HG03469 (cell line): ENCODE measurements around the gene PRKAR2B.
"Not testable (repeated sequence)": the region's sequence is repeated elsewhere in the genome, so short reads cannot be mapped to it uniquely, and the experiment has no call there.

ENCODE experiments used
- ATAC-seq: cut with Tn5 transposase; IDR thresholded peaks from one replicate; pipeline ENCODE4 v1.9.1; 2021; ENCODE audit warnings: mild to moderate bottlenecking, moderate library complexity, moderate number of reproducible peaks; ENCODE audit not compliant: unreplicated experiment

The PRKAR2B gene

DNA sequence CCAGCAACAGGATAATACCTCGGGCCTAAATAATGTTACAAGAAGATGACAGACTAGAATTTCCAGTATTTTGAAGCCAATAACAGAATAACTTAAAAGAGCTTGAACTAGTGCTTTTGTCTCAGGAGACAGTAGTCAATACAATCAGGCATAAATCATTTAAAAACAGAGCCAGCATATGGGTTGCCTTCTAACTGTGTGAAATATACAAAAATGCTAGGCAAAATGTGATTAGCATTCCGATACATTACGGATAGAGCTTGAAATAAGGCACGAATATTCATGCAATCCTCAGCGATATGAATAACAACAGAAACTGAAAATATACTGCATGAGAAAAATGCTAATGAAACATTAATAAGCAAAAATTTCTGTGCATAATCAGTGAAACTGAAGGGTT is 18.3 kb upstream of the PRKAR2B start:
- ATAC-seq = no peak

DNA sequence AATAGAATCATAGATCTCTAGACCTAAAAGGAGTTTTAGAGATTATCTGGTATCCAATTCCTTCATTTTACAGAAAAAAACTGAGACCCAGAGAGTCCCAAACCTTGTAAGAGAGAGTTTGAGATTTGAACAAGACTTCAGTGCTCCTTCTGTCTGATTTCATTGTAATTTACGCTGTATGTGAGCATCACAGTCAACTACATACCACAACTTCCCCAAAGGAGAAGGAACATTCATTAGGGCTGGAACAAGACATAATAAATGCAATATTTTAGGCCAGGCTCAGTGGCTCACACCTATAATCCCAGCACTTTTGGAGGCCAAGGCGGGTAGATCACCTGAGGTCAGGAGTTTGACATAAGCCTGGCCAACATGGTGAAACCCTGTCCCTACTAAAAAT is 17.3 kb upstream of the PRKAR2B start:
- no peak for ATAC-seq

DNA sequence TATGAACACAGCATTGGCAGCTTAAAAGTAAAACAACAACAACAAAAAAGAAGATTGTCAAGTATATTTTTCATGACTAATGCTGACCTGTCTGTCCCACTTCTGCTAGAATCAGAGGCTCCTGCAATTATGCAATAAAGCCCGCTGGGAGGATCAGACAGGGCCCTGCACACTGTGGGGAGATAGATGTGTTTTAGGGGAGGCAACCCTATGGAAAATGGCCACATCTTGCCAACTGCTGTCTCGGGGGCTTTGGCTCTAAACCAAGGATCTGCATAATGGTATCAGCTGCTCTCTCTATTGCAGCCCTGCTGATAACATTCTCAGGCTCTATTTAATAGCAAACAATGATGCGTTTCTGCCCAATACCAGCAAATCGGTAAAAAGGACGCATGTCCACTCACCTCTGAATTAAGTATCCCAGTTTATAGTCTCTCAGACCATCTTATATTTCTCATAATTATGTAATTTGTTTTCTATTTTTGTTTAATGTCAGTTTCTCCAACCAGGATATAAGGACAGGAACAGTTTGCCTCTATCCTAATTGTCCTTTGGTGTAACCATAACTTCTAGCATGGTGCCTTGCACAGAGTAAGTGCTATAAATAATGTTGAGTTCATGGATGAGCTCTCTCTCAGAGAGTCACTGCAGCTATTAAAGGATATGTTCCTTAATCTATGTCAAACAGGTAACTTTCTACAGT is 15.3 kb upstream of the PRKAR2B start:
- ATAC-seq = no peak

DNA sequence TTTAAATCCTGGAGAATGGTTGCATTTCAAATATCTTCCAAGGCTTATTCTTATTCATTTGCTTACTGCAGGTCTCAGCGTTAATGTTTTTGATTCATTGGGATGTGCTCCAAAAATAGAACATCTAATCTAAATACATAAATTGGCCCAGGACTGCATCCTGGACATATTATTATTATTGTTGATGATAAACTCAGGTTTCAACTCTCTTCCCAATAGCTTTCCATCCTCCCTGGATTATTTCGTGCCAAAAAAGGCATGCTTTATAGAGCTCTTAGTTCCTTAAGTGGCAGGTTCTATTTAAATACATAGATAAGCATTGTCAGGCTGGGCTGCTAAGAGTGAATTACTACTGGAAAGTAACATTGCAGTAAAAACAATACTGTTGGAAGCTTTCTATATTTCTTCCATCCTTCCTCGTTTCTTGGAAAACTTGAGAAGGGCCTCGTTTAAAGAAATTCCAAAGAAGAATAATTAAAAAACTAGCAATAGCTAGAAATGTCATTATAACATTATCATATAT is 14.7 kb upstream of the PRKAR2B start:
- no peak for ATAC-seq

DNA sequence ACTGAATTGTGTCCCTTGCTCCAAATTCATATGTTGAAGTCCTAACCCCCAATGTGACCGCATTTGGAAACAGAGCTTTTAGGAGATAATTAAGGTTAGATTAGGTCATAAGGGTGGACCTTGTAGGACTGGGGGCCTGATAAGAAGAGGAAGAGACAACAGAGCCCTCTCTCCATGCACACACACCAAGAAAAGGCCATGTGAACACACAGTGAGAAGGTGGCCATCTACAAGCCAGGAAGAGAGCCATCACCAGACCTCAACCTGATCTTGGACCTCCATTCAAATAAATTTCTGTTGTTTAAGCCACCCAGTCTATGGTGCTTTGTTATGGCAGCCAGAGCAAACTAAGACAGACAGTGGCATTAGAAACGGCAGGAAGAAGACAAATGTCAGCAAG is 12.5 kb upstream of the PRKAR2B start:
- ATAC-seq = no peak

DNA sequence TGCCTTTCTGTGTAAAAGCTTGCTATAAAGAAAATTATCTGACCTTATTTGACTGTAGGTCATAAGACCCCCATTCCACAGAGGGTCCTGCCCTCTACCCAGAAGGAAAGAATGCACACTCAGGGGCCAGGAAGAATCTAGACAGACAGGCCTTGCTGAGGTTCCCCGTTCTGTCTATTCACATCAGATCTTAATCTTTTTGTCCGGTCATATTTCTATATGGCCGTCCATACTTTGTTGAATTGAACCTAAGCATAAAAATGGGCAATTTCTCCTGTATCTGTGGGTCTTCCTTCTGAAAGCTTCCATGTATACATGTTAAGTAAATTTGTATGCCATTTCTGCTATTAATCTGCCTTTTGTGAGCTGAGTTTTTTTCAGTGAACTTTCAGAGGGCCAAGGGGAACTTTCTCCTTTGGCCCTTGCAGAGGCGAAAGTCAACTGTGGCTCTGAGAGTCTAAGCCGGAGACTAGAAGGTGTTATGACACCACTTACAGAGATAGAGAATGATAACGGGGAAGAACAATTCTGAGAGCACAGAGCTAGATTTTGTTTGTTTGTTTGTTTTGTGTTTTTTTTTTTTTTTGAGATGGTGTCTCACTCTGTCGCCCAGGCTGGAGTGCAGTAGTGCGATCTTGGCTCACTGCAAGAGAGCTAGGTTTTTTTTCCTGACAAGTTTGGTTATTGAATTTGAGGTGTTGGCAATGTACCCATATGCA is 11.6 kb upstream of the PRKAR2B start:
- no peak for ATAC-seq

DNA sequence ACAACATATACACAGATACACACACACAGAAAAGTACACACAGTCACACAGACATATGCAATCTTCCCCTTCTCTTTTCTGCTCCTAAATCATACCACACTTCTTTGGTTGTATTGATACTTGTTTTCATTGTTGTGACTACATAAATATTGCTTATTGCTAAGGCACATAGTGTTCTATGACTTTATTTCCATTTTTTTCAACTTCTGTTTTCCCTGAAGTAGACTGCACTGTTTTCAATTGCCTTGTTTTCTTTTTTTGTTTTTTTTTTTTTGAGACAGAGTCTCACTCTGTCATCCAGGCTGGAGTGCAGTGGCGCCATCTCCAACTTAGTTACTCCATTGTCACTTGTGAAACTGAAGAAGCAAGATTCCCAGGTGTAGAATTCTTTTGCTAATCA is 10.0 kb upstream of the PRKAR2B start:
- ATAC-seq = no peak

DNA sequence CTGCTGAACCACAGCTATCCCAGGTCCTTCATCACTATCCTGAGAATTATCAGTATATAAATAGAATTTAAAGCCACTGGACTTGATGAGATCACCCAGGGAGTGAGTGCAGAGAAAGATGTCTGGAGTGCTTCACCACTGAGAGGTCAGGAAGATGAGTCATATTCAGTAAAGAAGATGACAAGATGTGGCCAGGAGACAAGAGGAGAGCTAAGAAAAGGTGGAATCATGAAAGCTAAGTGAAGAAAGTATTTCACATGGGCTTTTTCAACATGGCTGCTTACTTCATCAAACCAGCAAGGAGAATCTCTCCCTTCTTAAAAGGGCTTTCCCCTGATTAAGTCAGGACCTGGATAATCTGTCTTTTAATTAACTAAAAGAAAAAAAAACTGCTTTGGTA is 9.1 kb upstream of the PRKAR2B start:
- ATAC-seq = no peak

DNA sequence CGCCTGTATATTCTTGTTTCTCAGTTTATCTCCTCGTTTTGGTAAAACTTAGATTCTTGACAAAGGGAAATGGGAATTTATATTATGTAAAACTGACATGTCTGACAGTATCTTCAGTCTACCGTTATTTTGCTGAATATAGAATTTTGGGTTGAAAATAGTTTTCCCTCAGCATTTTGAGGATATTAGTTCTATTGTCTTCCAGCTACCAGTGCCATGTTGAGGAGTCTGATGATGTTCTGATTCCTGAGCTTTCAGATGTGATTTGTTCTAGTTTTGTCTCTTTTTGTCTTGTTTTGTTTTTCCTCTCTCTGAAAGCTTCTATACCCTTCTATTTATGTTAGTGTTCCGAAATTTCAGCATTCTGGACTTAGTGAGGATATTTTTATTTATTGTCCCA is 8.0 kb upstream of the PRKAR2B start:
- no peak for ATAC-seq

DNA sequence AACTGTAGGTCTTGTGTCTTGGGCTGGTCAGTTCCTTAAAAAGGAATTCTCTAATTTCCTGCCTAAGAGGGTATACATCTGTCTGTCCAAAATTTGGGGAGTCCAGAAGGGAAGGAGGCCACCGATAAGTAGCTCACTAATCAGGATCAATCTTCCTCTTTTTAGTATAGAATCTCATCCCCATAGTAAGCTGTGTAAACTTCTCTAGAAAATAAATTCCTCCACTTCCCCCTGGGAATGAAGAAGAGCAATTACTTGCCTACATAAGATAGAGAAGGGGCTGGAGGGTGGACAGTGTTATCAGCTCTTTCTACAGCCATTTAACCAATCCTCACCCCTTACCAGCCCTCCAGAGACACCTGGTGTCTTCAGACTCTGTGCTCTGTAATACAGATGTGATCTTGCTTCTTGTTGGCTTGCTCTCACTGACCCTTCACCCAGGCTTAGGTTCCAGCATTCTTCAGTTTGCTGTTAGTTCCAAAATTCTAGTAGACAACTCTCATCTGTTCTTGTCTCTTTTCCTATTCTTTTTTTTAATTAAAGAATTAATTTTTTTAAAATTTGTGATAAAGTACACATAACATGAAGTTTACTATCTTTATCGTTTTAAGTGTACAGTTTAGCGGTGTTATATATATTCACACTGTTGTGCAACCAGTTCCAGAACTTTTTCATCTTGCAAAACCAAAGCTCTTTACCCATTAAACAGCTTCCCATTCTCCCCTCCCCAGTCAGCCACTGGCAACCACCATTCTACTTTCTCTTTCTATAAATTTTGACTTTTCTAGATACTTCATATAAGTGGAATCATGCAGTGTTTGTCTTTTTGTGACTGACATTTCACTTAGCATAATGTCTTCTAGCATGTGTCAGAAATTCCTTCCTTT is 6.5 kb upstream of the PRKAR2B start:
- no peak for ATAC-seq

DNA sequence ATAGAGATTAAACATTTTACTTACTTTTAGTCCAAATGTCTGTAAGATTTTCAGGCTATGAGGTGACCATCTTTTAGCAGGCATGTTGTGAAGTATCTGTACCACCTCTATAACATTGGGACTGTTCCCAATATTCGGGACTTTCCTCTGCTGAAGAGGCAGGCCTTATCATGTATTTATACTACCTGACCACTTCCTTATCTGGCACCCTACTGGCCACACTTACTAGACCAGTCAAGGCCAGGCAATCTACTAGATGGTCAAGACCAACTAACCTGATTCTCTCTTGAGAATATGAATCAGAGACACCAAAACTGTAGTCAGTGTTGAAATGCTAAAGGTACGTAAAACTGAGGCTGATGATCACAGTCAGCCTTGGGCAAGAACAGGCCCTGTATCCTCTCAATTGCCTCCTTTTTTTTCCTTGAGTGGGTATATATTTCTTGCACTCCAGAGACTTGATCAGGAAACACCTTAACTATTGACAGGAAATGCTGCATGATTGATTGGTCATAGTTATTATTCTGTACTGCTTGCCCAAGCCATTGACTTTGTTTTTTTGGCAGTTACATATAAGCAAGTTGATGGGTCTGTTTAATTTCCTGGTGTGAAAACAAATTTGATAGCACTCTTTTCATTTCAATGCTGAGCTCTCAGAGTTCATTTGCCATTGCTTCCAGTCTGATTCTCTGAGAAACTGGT is 5.2 kb upstream of the PRKAR2B start:
- no peak for ATAC-seq

DNA sequence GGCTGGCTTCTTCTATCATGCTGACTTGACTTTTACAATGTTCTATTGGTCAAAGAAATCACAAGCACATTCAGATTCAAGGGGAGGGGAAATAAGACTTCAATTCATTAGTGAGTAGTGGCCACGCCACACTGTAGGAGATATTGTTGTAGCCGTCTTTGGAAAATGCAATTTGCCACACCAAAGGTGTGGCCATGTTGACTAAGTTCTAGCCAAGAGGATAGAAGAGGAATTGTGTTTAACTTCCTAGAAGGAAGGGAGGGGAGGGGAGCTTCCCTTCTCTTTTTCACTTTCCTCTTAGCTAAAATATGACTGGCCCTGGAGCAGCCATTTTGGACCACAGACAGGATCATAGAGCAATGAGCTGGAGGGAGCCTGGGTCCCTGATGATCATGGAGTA is 3.4 kb upstream of the PRKAR2B start:
- no peak for ATAC-seq

DNA sequence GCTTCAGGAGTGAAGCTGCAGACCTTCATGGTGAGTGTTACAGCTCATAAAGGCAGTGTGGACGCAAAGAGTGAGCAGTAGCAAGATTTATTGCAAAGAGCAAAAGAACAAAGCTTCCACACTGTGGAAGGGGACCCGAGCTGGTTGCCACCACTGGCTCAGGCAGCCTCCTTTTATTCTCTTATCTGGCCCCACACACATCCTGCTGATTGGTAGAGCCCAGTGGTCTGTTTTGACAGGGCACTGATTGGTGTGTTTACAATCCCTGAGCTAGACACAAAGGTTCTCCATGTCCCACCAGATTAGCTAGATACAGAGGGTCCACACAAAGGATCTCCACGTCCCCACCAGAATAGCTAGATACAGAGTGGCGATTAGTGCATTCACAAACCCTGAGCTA is 2.7 kb upstream of the PRKAR2B start:
- ATAC-seq = not testable (repeated sequence)

DNA sequence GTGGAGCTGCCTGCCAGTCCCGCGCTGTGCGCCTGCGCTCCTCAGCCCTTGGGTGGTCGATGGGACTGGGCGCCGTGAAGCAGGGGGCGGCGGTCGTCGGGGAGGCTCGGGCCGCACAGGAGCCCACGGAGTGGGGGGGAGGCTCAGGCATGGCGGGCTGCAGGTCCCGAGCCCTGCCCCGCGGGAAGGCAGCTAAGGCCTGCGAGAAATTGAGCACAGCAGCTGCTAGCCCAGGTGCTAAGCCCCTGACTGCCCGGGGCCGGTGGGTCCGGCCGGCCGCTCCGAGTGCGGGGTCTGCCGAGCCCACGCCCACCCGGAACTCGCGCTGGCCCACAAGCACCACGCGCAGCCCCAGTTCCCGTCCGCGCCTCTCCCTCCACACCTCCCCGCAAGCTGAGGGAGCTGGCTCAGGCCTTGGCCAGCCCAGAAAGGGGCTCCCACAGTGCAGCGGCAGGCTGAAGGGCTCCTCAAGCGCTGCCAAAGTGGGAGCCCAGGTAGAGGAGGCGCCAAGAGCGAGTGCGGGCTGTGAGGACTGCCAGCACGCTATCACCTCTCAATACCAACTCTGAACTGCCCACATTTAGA is 2.1 kb upstream of the PRKAR2B start:
- ATAC-seq = not testable (repeated sequence)

DNA sequence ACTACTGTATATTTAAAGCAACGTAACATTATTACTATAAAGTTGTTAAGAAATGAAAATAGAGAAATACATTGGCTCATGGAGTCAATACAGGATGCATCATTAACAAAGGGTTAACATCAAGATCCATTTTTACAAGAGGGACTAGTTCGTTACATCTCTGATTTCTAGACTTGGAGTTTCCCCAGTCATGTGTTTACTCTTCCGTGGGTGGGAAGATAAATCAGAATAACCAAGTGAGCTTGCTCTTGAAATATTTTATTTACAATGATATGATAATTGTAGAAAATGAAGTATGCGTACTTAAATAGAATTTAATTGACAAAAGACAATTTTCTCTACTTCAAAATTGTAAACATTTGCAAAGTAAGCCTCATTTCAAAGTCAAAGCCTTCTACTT is 1.0 kb upstream of the PRKAR2B start:
- ATAC-seq = no peak

DNA sequence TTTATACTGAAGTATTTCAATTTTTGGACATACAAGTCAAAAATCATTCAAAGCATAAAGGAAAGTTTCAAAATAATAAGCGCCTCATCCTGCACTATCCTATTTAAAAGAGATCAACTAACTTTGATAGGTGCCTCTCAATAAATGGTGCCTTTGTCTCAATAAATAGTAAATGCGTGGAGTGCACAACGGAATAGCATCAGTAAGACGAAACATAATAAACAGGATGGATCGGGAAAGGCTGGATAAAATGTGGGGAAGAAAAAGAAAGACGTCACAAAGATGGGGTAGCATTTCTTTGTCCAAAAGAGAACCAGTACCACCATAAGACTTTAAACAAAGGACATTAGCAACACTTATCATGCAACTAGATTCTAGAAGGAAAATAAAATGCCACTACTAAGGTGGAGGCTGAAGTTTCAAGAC is 571 bp upstream of the PRKAR2B start:
- no peak for ATAC-seq

DNA sequence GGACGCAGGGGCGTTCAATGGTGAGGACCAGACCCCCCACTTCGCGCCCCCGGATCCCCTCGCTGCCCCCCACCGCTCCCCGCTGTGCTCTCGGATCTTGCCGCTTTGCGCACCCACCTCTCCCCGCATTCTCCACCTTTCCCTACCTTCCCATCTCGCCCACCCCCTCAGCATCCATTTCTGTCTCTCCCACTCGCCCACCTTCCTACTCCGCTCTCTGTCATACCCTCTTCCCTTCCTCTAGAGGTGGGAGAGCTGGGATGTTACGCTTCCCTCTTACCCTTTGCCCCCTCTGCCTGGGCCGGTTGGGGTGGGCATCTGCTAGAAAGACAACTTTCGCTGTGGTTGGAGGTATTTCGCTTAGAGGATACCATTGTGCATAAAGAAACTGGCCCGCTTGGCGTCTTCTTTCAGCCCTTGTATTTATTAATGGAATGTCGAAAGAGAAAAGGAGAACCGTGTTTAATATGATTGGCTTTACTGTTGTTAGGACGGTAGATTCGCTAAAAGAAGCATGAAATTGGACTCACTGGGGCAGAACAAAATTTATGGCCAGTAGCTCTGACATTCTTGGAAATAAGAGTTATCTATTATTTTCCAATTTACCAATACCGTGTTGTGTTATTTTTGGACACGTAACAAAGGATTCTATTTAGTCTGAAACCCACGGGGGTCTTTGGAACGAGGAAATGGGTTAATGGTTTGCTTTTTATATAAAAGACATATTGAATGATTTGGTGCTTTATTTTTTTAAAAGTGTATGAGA is 873 bp downstream of the PRKAR2B start:
- ATAC-seq = no peak

DNA sequence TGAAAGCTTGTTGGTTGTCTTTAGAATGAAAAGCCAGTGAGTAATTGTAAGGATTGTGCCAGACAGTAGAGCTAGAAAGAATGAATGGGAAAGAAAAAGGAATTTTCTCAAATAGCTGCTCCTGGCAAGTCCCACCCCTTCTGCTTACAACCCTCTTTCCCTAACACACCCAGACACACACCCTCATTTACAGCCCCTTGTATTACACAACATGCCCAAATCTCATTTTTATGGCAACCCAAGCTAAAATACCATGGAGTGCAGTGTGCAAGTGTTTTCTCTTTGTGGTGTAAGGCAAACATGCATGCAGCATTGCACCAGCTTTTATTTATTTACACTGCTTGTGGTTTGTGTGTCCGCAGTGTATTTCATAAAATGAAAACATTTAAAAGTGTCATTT is 1.5 kb downstream of the PRKAR2B start:
- ATAC-seq = no peak

DNA sequence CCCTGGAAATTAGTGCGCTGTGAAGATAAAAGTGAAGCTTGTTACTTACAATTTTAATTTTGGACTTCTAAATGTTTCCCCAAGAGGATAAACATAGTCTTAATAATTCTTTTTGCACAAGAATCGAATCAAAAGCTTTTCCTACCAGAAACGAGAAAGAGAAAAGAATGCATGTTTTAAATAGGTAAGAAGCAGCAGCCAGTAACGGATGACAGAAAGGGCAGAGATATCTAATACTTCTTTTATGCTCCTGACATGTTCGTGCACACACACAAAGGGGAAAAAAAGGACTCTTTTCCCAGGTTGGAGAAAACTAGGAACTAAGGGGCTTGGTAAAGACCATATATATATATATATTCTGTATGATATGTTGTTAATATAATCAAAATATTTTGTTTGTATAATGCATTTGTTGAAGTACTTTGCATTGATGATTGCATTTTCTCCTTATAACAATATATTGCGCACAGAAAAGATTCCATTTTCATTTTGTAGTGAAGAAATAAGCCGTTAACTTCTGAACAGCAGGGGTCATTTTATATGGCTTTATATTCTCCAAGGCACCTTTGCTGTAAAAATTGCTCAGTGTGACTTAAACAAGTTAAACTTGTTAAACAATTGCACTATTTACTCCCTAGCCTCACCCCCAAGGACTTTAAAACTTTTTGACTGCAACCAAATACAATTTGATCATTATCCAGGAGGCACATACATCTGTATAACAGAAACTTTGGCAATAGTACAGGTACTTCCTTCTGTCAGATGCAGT is 2.2 kb downstream of the PRKAR2B start:
- ATAC-seq = no peak
